Breast epithelium (tissue), 3 donors: ENCODE measurements around the gene PTPRN2.
"Not testable (repeated sequence)": the region's sequence is repeated elsewhere in the genome, so short reads cannot be mapped to it uniquely, and the experiment has no call there.

Experiments
- CTCF ChIP-seq, 3 donors: fragments of 450-650 bp; IDR thresholded peaks; one replicate each; pipeline ENCODE4 v1.5.1; 2016 to 2017; ENCODE audit warnings: antibody characterized with exemption in 3 of 3, mild to moderate bottlenecking in 3 of 3, moderate library complexity in 3 of 3
- POLR2A ChIP-seq: fragments of 450-650 bp; IDR thresholded peaks from one replicate; pipeline ENCODE4 v1.6.1; 2016; ENCODE audit warnings: antibody characterized with exemption, mild to moderate bottlenecking, moderate library complexity
- POLR2AphosphoS5 ChIP-seq, 3 donors: sonication (generic); formaldehyde crosslinking; IDR thresholded peaks; one replicate each; pipeline ENCODE4 v1.6.1; 2017; ENCODE audit warnings: antibody characterized with exemption in 3 of 3

GRCh38 chr7:157665634-157665988 lies 922.0 kb downstream of the PTPRN2 start:
- TF ChIP-seq CTCF (IDR thresholded peaks at IDR 0.05); POLR2A; POLR2AphosphoS5 (IDR thresholded peaks at IDR 0.05): not testable (repeated sequence)
